Measurements from ENCODE around the gene GFPT2. TPM values are rescaled to one million over a fixed set of nuclear protein-coding genes. Genes with fewer than 3 reads are reported as not detected.

The GFPT2 gene
- total and polyA plus RNA-seq, 2 of the 8 experiments (the other 6 are each of a cell fraction or from before 2014, with no cell fraction given) = 83.7 to 143 TPM

GRCh38 chr5:180329606-180330269, 23.4 kb downstream of the GFPT2 start:
- ChIA-PET CTCF (ENCODE audit: partially characterized antibody) (interaction anchor here (0.9 to 14.0 kb wide), 18 partner anchors 8 to 497 kb away, joined by 3 to 192 read pairs (median 5); no protein-coding TSS in a partner anchor), POLR2A (ENCODE audit: partially characterized antibody) (interaction anchor here (1.0 to 10.9 kb wide), 5 partner anchors 10 to 36 kb away, joined by 3 to 146 read pairs (median 4); no protein-coding TSS in a partner anchor)
- peaks cover 12 to 16% (median 12%) of the 10 kb centered on the region in 4 experiments for H3K4me1 ChIP-seq (replicated peaks in 1 of 4; ENCODE audit: control insufficient read depth in 3 of 4, insufficient read depth in 4 of 4, low read length in 3 of 4)
- 0 out of 2 replicates have a peak overlapping the region, but pooled peaks have one; percentile 72 for H2BK15ac ChIP-seq (ENCODE audit: low read length)
- no peaks in the 10 kb centered on the region for H3K9me3 ChIP-seq (ENCODE audit: insufficient read depth in 2 of 2, low read depth in 1 of 2, low read length in 1 of 2)
- H3K4me3 ChIP-seq (ENCODE audit: extremely low read depth in 1 of 4, insufficient read depth in 2 of 4, low read depth in 3 of 4, low read length in 4 of 4) = no peak overlapping the region
- no peaks in the 10 kb centered on the region for H3K23me2 ChIP-seq (ENCODE audit: low read depth, low read length)
- WGBS, 2 experiments (ENCODE audit: extremely low coverage in 1 of 2, insufficient coverage in 1 of 2, insufficient read length in 1 of 2, insufficient replicate concordance in 2 of 2, low coverage in 1 of 2, low lambda C conversion rate in 2 of 2, missing lambda C conversion rate in 1 of 2) = 92% methylated on average over 8 of the region's 8 CpGs; no CpG with 5 or more reads in 1 of the 2 experiments
- DNase-seq (ENCODE audit: low read depth in 1 of 2, low spot score in 2 of 2) (no peak), FAIRE-seq (no peak)
- H3K14ac ChIP-seq (ENCODE audit: insufficient read length) = no peak overlapping the region
- no peak overlapping the region for H4K5ac ChIP-seq (ENCODE audit: insufficient read length, low read depth, low read length)
- no peak overlapping the region for H2AFZ ChIP-seq (ENCODE audit: low read length)
- H3K4me2 ChIP-seq (ENCODE audit: insufficient read depth in 1 of 2, low read depth in 2 of 2, low read length in 2 of 2) = no peak overlapping the region
- H3K4ac ChIP-seq (replicated peaks; ENCODE audit: insufficient read length, low read depth, low read length) = no peak overlapping the region
- H4K20me1 ChIP-seq (replicated peaks in 1 of 2; ENCODE audit: control insufficient read depth in 1 of 2, insufficient read depth in 2 of 2, low read length in 2 of 2) = peaks cover 0 to 7% of the 10 kb centered on the region in 2 experiments
- no peak overlapping the region for H3K9ac ChIP-seq (replicated peaks in 1 of 4; ENCODE audit: extremely low read depth in 1 of 4, low read depth in 3 of 4, low read length in 3 of 4)
- peaks cover 38 to 74% (median 61%) of the 10 kb centered on the region in 4 experiments for H3K36me3 ChIP-seq (ENCODE audit: control insufficient read depth in 2 of 4, insufficient read depth in 4 of 4, low read length in 3 of 4)
- no peak overlapping the region for H3K23ac ChIP-seq (ENCODE audit: insufficient read length)
- H3K79me2 ChIP-seq (ENCODE audit: control insufficient read depth in 1 of 2, insufficient read depth in 2 of 2, low read length in 2 of 2) = no peaks in the 10 kb centered on the region
- H2AK5ac ChIP-seq (ENCODE audit: low read depth, low read length) = no peak overlapping the region; the same call in 1 of the 2 replicates
- 0 out of 2 replicates have a peak overlapping the region, but pooled peaks have one; percentile 13 for H3K18ac ChIP-seq (ENCODE audit: extremely low read depth, low read length)
- H4K91ac ChIP-seq (replicated peaks; ENCODE audit: insufficient read length, low read length) = no peak overlapping the region
- TF ChIP-seq, protein P1, sequence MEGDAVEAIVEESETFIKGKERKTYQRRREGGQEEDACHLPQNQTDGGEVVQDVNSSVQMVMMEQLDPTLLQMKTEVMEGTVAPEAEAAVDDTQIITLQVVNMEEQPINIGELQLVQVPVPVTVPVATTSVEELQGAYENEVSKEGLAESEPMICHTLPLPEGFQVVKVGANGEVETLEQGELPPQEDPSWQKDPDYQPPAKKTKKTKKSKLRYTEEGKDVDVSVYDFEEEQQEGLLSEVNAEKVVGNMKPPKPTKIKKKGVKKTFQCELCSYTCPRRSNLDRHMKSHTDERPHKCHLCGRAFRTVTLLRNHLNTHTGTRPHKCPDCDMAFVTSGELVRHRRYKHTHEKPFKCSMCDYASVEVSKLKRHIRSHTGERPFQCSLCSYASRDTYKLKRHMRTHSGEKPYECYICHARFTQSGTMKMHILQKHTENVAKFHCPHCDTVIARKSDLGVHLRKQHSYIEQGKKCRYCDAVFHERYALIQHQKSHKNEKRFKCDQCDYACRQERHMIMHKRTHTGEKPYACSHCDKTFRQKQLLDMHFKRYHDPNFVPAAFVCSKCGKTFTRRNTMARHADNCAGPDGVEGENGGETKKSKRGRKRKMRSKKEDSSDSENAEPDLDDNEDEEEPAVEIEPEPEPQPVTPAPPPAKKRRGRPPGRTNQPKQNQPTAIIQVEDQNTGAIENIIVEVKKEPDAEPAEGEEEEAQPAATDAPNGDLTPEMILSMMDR (IDR thresholded peaks at IDR 0.05; ENCODE audit: control extremely low read depth in 1 of 3, insufficient read depth in 1 of 3, low read depth in 1 of 3, low read length in 3 of 3) = no peak
- TF ChIP-seq NRF1 (IDR thresholded peaks at IDR 0.05; ENCODE audit: low read depth, low read length) = no peak
- H3K79me1 ChIP-seq (ENCODE audit: low read depth, low read length) = no peaks in the 10 kb centered on the region; the same call in 1 of the 2 replicates
- no peaks in the 10 kb centered on the region for H3K27me3 ChIP-seq (replicated peaks in 1 of 4; ENCODE audit: control insufficient read depth in 3 of 4, extremely low read depth in 1 of 4, insufficient read depth in 3 of 4, low read length in 3 of 4)
- no peak overlapping the region for H4K8ac ChIP-seq (ENCODE audit: extremely low read depth, insufficient read depth, low read length)
- H2BK120ac ChIP-seq (replicated peaks; ENCODE audit: low read depth, low read length) = no peak overlapping the region
- no peak overlapping the region for H3K56ac ChIP-seq (replicated peaks; ENCODE audit: insufficient read length, low read depth, low read length)
- peak overlapping the region; percentile 79 for H2BK5ac ChIP-seq (ENCODE audit: low read depth, low read length)
- H2BK12ac ChIP-seq (ENCODE audit: low read depth, low read length) = no peak overlapping the region
- H2BK20ac ChIP-seq (ENCODE audit: low read length) = peak overlapping the region; percentile 86
- H3K27ac ChIP-seq (ENCODE audit: low read depth, low read length) = no peak overlapping the region; the same call in 1 of the 2 replicates

Measured in H1 (cell line).